Left colon (tissue), 2 donors: ENCODE measurements around the gene SEZ6. TPM values are rescaled to one million over a fixed set of nuclear protein-coding genes. Genes with fewer than 3 reads are reported as not detected.

Source experiments
- ATAC-seq: fragments of 200-7000 bp; cut with Tn5 transposase; one replicate; pipeline ENCODE4 v1.9.1; 2020; ENCODE audit warnings: mild to moderate bottlenecking, moderate library complexity
- DNase-seq, 2 donors: peaks; one replicate each; pipeline ENCODE4 v3.0.0-alpha.2; 2020
- intact Hi-C, 2 donors: fragments of 100-400 bp; cut with DNase I in 1 of 2; cut with micrococcal nuclease in 1 of 2; formaldehyde crosslinking; loops; one replicate each; pipeline versions ENCODE4 v1.11.2 to v1.14.0; 2022; cut with DNase I, micrococcal nuclease
- total RNA-seq, 2 donors: library from RNA; stranded (reverse); fragmentation: NEBNext Ultra II Directional; extraction: Animal tissue kit (Norgen Biotek cat#: 25700); gene quantifications; one replicate each; pipeline ENCODE4 v1.2.1, GENCODE V29; 2021
- donor health status: DM: no; HTN: no; CAD: no.
- donor health status: DM: yes; HTN: yes; CAD: no.

Gene SEZ6
- total RNA-seq, 2 donors from 2014 or later, result 0.46 to 0.81 TPM

- no peak for DNase-seq
- no peak for ATAC-seq
- intact Hi-C loops, result no loop called here
Measured at GRCh38 chr17:29010129-29010528, 4.3 kb upstream of the SEZ6 start.

DNA sequence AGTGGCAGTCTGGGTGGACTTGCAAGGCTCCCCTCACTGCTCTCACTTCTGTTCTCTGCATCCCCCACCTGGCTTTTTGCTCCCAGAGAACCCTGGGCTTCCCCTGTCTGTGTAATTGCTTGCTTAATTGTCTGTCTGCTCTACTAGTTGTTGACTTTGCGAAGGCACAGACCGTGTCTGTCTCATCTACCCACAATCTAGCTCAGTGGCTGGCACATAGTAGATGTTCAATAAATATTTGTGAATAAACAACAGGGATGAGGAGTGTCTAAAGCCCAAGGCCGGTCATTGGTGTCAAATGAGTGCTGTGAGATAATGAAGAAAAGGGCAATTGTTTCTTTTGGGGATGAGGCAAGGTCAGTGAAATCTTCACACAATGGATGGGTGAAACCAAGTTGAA lies 2.8 kb upstream of the SEZ6 start:
- DNase-seq (no peak), ATAC-seq (no peak)
- intact Hi-C loops, result no loop called here

DNA sequence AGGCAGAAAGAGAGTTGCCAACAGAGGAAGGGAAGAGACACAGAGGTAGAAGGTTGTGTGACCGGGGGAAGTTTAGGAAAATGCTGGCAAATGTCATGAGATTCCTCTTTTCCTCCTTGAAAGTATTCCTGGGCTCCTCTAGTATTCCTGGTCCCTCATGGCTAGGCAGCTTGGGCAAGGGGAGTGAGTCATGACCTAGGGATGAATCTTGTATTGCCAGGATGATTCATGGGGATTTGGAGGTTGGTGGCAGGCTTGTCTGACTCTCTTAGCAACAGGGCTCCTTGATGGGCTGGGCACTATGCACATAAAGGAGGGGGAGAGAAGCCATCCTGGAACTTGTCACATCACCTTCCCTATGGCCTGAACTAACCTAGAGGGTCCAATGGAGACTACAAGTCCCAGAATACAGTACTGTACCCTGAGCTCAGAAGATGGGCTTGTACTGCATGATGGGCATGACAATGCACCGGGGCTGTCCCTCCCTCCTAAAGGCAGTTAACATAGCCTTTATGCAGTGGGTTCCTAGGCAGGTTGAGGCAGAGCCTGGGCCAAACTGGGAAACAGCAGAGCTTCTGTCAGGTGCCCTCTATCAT lies 2.1 kb upstream of the SEZ6 start:
- DNase-seq (no peak), ATAC-seq (no peak)
- intact Hi-C loops, result no loop called here

DNA sequence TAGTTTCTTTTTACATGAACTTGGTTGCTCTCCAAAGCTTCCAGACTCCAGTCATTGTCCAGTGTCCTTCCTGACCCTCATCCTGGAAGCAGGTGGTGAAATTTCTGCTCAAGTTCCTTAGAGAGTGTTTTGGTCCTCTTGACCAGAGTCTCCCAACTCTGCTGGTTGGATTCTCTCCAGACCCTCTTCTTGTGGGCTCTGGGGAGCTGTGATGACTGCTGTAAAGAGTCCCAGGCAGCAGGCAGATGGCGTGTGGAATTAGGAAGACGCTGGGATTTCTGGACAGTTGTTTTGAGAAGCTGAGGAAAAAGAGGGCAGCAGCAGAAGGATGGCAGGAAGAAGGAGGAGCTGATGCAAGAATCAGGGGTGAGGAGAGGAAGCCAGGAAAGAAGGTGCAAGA lies 1.6 kb upstream of the SEZ6 start:
- intact Hi-C loops, result no loop called here
- DNase-seq, result no peak
- no peak for ATAC-seq

- no peak for DNase-seq
- no peak for ATAC-seq
- intact Hi-C loops, result no loop called here
Measured at GRCh38 chr17:29004081-29004692, 1.6 kb downstream of the SEZ6 start.

DNA sequence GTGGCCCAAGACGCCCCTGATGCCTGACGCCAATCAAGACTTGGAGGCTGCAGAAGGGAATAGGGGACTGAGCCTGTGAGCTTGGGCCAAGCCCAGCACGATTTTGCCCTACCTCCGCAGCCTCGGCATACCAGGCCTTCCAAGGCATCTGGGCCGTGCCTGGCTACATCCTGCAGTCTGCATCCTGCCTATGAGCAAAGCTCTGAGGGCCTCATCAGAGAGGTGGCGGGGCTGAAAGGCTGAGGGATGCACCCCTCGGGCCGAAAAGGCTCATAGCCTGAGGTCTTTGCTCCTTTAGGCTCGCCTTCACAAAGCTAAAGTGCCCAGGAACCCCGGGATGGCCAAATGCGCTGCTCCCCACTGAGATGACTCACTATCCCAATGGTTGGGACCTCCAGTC lies 2.5 kb downstream of the SEZ6 start:
- DNase-seq (no peak), ATAC-seq (no peak)

GRCh38 chr17:29002811-29003210 lies 3.0 kb downstream of the SEZ6 start:
- DNase-seq, result no peak
- intact Hi-C loops, result no loop called here
- ATAC-seq, result no peak

More for the DNA sequence above, 2.5 kb downstream of the SEZ6 start:
- intact Hi-C loops, result no loop called here

DNA sequence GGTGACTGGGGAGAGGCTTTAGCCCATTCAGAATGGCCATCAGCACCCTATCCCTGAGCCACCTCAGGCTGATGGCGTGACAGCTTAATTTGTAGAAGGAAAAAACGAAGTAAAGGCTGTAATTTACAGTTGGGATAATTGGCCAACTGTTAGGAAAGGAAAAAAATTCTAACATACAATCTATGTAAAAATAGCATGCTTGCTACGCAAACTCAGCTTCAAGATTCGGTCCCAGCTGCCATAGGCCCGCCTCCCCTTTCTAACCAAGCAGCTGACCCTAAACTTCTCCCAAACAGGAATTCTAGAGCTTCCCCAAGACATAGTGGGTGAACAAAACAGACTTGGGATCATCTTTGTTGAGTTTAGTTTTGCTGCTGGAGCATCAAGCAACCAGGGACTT lies 4.9 kb downstream of the SEZ6 start:
- intact Hi-C loops, result no loop called here
- no peak for ATAC-seq
- no peak for DNase-seq

DNA sequence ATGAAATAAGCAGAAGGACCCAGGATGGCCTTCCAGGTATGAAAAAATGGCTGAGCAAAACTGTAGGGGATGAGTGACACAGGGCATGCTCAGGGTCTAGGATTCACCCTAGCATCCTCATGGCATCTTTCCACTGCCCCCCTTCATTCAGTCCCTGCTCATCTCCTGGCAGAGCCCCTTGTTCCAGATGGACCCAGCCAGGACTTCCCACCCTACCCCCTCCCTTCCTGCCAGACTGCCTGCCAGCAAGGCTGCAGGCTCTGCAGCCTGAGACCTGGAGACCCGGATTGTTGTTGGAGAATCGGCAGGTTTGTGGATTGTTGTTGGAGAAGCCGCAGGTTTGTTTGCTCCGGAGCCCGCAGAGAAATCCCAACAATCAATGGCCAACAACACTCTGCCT lies 6.6 kb downstream of the SEZ6 start:
- DNase-seq, result no peak
- ATAC-seq, result no peak
- intact Hi-C loops, result no loop called here

DNA sequence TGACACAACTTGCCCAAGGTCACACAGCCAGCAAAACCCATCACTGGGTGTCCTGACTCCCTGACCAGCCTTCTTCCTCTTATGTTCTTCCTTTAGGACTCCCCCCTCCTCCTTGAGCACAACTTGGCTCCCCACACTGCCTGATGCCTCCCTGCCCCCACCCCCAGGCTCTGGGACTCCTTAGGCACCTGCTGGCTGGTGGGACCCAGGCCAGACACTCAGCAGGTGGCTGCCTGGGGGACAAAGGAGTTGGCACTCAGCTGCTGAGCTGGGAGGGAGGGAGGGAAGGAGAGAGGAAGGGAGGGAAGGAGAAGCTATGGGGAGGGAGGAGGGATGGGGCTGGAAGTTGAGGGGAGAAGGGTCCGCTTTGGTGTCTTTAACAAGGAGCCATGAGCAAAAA lies 8.0 kb downstream of the SEZ6 start:
- no peak for ATAC-seq
- intact Hi-C loops, result no loop called here
- no peak for DNase-seq

GRCh38 chr17:28996554-28997096 lies 9.2 kb downstream of the SEZ6 start:
- ATAC-seq (no peak), DNase-seq (no peak)
- intact Hi-C loops, result no loop called here

- no peak for ATAC-seq
- DNase-seq, result no peak
- intact Hi-C loops, result no loop called here
Measured at GRCh38 chr17:28993645-28994426, 12.0 kb downstream of the SEZ6 start.

DNA sequence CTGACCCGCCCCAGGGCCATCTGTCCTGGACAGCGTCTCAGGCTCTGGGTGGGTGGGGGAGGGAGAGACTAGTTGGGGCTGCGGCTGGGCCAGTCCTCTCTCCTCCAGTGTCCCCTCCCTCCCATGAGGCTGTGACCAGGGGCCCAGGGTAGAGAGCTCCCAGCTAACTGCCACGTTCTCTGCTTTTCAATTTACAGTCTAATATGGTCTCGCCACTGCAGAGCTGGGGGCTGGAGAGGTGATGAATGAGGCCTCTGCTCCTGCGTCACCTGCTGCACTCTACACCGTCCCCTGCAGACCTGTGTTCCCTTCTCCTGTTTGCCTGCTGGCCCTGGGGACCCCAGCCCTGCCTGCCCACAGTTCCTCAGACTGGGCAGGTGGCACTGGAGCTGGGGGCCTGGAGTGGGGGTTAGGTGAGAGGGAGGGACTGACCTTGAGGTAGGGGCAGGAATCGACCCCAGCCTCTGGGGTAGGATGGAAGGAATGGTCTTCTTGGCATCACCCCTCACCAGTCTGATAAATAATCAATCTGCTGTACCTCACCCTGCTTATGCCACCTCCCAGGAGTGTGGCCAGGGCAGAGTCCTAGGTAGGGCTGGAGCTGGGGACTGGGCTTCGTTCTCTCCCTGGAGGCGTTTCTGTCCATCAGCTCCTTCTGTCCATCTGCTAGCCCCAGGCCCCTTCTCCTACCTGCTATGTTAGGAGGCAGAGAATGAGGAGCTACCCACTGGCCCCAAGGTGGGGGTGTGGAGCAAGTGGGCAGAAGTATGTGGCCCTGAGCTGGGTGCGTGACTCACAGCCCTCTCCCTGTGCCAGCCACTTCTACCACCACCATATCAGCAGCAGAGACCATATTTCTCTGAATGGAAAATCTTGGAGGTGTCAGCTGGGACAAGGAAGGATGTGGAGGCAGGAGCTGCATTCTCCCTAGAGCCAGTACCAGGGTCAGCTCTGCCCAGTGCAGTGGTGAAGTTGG lies 12.9 kb downstream of the SEZ6 start:
- ATAC-seq, result no peak
- no peak for DNase-seq
- intact Hi-C loops, result no loop called here

DNA sequence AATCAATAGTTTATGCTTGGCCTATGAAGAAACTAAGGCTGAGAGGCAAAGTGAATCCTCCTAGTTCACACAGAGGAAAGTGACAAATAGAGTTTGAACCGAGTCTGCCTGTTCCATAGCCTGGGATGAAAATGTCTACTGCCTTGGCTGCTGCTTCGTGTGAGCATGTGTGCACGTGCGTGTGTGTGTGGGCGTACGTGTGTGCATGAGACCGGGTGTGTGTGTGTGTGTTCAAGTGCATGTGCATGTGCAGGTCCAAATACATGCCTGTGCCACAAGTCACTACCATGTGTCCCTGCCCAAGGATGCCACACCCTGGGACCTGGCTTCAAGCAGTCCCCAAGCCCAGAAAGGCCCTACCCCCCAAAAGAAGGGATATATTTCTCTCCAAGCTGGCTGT lies 13.6 kb downstream of the SEZ6 start:
- intact Hi-C loops, result no loop called here
- no peak for ATAC-seq
- no peak for DNase-seq

GRCh38 chr17:28991779-28992178 lies 14.1 kb downstream of the SEZ6 start:
- ATAC-seq, result peak; percentile 34
- DNase-seq, result no peak
- intact Hi-C loops, result no loop called here

DNA sequence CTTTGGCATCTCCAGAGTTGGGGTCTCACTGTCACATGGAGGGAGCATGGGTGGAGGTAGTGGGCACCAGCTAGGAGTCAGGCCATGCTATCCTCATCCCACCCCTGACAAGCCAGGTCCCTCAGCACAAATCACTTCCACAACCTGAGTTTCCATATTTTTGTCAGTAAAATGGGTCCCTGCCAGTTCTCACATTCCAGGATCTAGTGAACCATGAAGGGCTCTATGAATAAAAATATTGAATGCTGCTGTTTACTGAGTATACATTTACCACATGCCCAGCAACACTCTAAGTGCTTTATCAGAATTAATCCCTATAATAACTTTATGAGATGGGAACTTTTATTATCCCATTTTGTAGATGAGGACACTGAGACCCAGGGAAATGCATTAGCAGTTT lies 16.8 kb downstream of the SEZ6 start:
- DNase-seq (no peak), ATAC-seq (no peak)
- intact Hi-C loops, result no loop called here

GRCh38 chr17:28988475-28988874 lies 17.4 kb downstream of the SEZ6 start:
- no peak for DNase-seq
- intact Hi-C loops, result no loop called here
- ATAC-seq, result no peak

DNA sequence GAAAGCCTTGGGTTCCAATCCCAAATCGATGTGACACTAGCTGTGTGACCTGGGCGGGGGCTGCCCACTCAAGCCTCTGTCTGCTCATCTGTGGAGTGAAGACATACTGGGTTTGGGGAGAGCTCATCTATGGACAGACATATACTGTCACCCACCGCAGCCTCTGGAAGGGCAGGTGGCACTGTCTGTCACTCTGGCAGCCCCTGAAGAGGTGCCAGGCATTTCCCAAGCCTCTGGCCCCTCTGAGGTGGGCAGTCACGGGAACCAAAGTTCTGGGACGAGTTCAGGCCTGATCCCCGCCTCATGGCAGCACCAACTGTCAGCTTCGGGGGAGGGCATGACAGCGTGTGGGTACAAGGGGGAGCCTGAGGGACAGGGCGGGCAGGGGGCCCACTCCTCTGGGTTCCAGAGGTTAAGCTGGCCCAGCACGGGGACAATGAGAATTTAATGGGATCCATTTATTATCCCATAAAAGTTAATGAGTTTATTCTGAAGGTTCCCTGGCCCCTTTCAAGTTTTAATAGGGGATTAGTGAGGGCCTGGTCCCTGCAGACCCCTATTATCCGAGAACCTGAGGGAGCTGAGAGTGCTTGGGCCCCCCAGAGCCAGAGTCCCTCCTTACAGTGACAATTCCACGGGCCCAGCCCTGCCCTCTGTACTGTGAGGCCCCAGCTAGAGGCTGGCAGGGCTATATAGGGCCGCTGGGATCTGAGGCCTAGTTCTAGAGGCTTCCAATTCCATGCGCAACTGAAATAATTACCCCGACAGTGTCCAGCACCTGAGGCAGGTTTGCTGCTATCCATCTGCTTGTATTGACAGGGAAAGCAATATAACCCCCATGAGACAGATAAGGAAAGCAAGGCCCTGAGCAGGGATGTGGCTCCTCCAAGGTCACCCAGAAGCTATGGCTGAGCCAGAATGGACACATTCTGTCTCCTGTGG lies 18.8 kb downstream of the SEZ6 start:
- intact Hi-C loops, result no loop called here
- DNase-seq (no peak), ATAC-seq (no peak)
